ENCODE results near the gene LRRC8B. TPM values are rescaled to one million over a fixed set of nuclear protein-coding genes. Genes with fewer than 3 reads are reported as not detected.

The LRRC8B gene
- total and polyA plus RNA-seq, 3 donors from 2014 or later: 20.5 to 42.1 (median 29.7) TPM

GRCh38 chr1:89605692-89606091, 81.1 kb downstream of the LRRC8B start:
- no peak for DNase-seq
- Histone ChIP-seq H3K27me3 (no peaks in the 10 kb centered on the region), H3K4me3 (no peak overlapping the region), H3K27ac (no peak overlapping the region), H3K9me3 (no peaks in the 10 kb centered on the region), H3K4me1 (peaks cover 36% of the 10 kb centered on the region), H3K36me3 (ENCODE audit: low read depth, missing control alignments) (no peaks in the 10 kb centered on the region)
- no peak for TF ChIP-seq POLR2A (IDR thresholded peaks at IDR 0.05)
- TF ChIP-seq CTCF (IDR thresholded peaks at IDR 0.05): no peak
- intact Hi-C loops (cut with DNase I; ENCODE audit: low total_unique reads): loop anchor here (10.0 kb wide), 1 partner anchor 121 kb away; no protein-coding TSS in a partner anchor
- WGBS, 2 donors: 61 to 62% methylated on average over 2 of the region's 2 CpGs

GRCh38 chr1:89606227-89606980, 81.8 kb downstream of the LRRC8B start:
- intact Hi-C loops (cut with DNase I; ENCODE audit: low total_unique reads): loop anchor here (10.0 kb wide), 1 partner anchor 122 kb away; no protein-coding TSS in a partner anchor
- Histone ChIP-seq H3K4me3 (no peak overlapping the region), H3K36me3 (ENCODE audit: low read depth, missing control alignments) (no peaks in the 10 kb centered on the region), H3K27me3 (no peaks in the 10 kb centered on the region), H3K9me3 (no peaks in the 10 kb centered on the region), H3K4me1 (peaks cover 36% of the 10 kb centered on the region), H3K27ac (no peak overlapping the region)
- 93 to 95% methylated on average over 3 of the region's 3 CpGs for WGBS, 2 donors
- no peak for DNase-seq
- TF ChIP-seq POLR2A (IDR thresholded peaks at IDR 0.05) (no peak), CTCF (IDR thresholded peaks at IDR 0.05) (no peak)

GRCh38 chr1:89607156-89607555, 82.5 kb downstream of the LRRC8B start:
- no peak for TF ChIP-seq CTCF (IDR thresholded peaks at IDR 0.05)
- no peak for TF ChIP-seq POLR2A (IDR thresholded peaks at IDR 0.05)
- H3K36me3 ChIP-seq (ENCODE audit: low read depth, missing control alignments): no peaks in the 10 kb centered on the region
- no peaks in the 10 kb centered on the region for H3K9me3 ChIP-seq
- intact Hi-C loops (cut with DNase I; ENCODE audit: low total_unique reads): loop anchor here (10.0 kb wide), 1 partner anchor 122 kb away; no protein-coding TSS in a partner anchor
- DNase-seq: no peak
- no peaks in the 10 kb centered on the region for H3K27me3 ChIP-seq
- peak overlapping the region in 1 of 2 donors; percentile 22 for H3K27ac ChIP-seq
- WGBS, 2 donors: 78 to 86% methylated on average over 2 of the region's 2 CpGs
- H3K4me3 ChIP-seq: no peak overlapping the region
- peaks cover 35% of the 10 kb centered on the region for H3K4me1 ChIP-seq

GRCh38 chr1:89607586-89608318, 83.1 kb downstream of the LRRC8B start:
- DNase-seq: no peak
- Histone ChIP-seq H3K9me3 (no peaks in the 10 kb centered on the region), H3K36me3 (ENCODE audit: low read depth, missing control alignments) (no peaks in the 10 kb centered on the region), H3K27ac (peak overlapping the region; percentile 22 to 65), H3K4me3 (no peak overlapping the region), H3K4me1 (peaks cover 29% of the 10 kb centered on the region), H3K27me3 (no peaks in the 10 kb centered on the region)
- WGBS, 2 donors: 66 to 81% methylated on average over 5 of the region's 5 CpGs
- no peak for TF ChIP-seq POLR2A (IDR thresholded peaks at IDR 0.05)
- TF ChIP-seq CTCF (IDR thresholded peaks at IDR 0.05): no peak
- intact Hi-C loops (cut with DNase I; ENCODE audit: low total_unique reads): loop anchor here (10.0 kb wide), 1 partner anchor 123 kb away; no protein-coding TSS in a partner anchor

Measured in testis (tissue), 3 donors.